Naive thymus-derived CD4-positive, alpha-beta T cell (primary cell): ENCODE results near the gene PTOV1. TPM values are rescaled to one million over a fixed set of nuclear protein-coding genes. Genes with fewer than 3 reads are reported as not detected.
A peak's percentile ranks its signal among the peaks of the same experiment; 100 is the strongest.

ENCODE experiments used
- ATAC-seq: fragments of 150-1000 bp; cut with Tn5 transposase; 2 replicates; pipeline ENCODE4 v1.10.0; 2021; ENCODE audit warnings: mild to moderate bottlenecking, moderate library complexity
- CTCF ChIA-PET: fragments of 350-600 bp; sonication (Branson Sonifier 250); formaldehyde crosslinking; loops from one replicate; lab custom pipeline; 2021; ENCODE audit warnings: antibody characterized with exemption; lab: Charles Lee
- POLR2A ChIA-PET: fragments of 350-600 bp; sonication (Branson Sonifier 250); formaldehyde crosslinking; loops from one replicate; lab custom pipeline; 2021; ENCODE audit warnings: antibody characterized with exemption, inconsistent platforms; lab: Charles Lee
- DNase-seq, 9 donors: peaks; one replicate each; pipeline versions ENCODE4 v3.0.0 to v3.0.0-alpha.2; 2020 to 2022; ENCODE audit warnings: mixed read lengths in 1 of 9
- H3K27ac ChIP-seq: one replicate; pipeline ENCODE4 v1.7.0; 2013; ENCODE audit warnings: mild to moderate bottlenecking, low read depth, low read length, moderate library complexity
- H3K27me3 ChIP-seq, 2 donors: one replicate each; pipeline ENCODE4 v1.7.0; 2013; ENCODE audit warnings: low read length in 2 of 2, mild to moderate bottlenecking in 2 of 2, moderate library complexity in 2 of 2; ENCODE audit not compliant: control insufficient read depth in 2 of 2, insufficient read depth in 2 of 2
- H3K36me3 ChIP-seq, 3 experiments: 1 replicate in 2 of 3; 2 replicates in 1 of 3; pipeline ENCODE4 v1.7.0; 2013; ENCODE audit warnings: low read length in 3 of 3, mild to moderate bottlenecking in 3 of 3, moderate library complexity in 1 of 3; ENCODE audit not compliant: insufficient read depth in 3 of 3, control insufficient read depth in 2 of 3
- H3K4me1 ChIP-seq, 2 donors: one replicate each; pipeline ENCODE4 v1.7.0; 2013; ENCODE audit warnings: low read length in 2 of 2, mild to moderate bottlenecking in 2 of 2, moderate library complexity in 1 of 2; ENCODE audit not compliant: control insufficient read depth in 2 of 2, insufficient read depth in 2 of 2
- H3K4me3 ChIP-seq: 2 replicates; pipeline ENCODE4 v1.7.0; 2013; ENCODE audit warnings: mild to moderate bottlenecking, low read length
- H3K9me3 ChIP-seq, 3 experiments: 1 replicate in 2 of 3; 2 replicates in 1 of 3; pipeline ENCODE4 v1.7.0; 2013; ENCODE audit warnings: low read length in 3 of 3; ENCODE audit not compliant: control insufficient read depth in 2 of 3
- H3K27ac Mint-ChIP-seq, 9 donors: one replicate each; pipeline ENCODE4 v1.8.0; 2020 to 2022; ENCODE audit warnings: mixed read lengths in 9 of 9, mild to moderate bottlenecking in 8 of 9, moderate library complexity in 5 of 9, inconsistent platforms in 2 of 9
- H3K27me3 Mint-ChIP-seq, 5 donors: one replicate each; pipeline ENCODE4 v1.8.0; 2021 to 2022; ENCODE audit warnings: mixed read lengths in 5 of 5, mild to moderate bottlenecking in 1 of 5
- H3K36me3 Mint-ChIP-seq, 5 donors: one replicate each; pipeline ENCODE4 v1.8.0; 2020 to 2022; ENCODE audit warnings: mixed read lengths in 5 of 5, mild to moderate bottlenecking in 3 of 5, inconsistent platforms in 1 of 5
- H3K4me1 Mint-ChIP-seq, 7 donors: one replicate each; pipeline ENCODE4 v1.8.0; 2020 to 2022; ENCODE audit warnings: mixed read lengths in 7 of 7, mild to moderate bottlenecking in 3 of 7, inconsistent platforms in 1 of 7
- H3K4me3 Mint-ChIP-seq, 10 donors: one replicate each; pipeline ENCODE4 v1.8.0; 2020 to 2022; ENCODE audit warnings: mild to moderate bottlenecking in 10 of 10, mixed read lengths in 10 of 10, moderate library complexity in 6 of 10, inconsistent platforms in 2 of 10
- H3K9me3 Mint-ChIP-seq, 11 donors: one replicate each; pipeline ENCODE4 v1.8.0; 2020 to 2022; ENCODE audit warnings: mixed read lengths in 11 of 11, mild to moderate bottlenecking in 4 of 11, inconsistent platforms in 1 of 11, moderate library complexity in 1 of 11
- intact Hi-C, 2 donors: fragments of 100-400 bp; cut with micrococcal nuclease; formaldehyde crosslinking; loops; one replicate each; pipeline ENCODE4 v1.15.1; 2023
- polyA plus RNA-seq, 2 donors: library from polyadenylated mRNA; unstranded; fragments of 300-500 nt; fragmentation: Illumina TruSeq; gene quantifications; one replicate each; pipeline ENCODE4 v1.2.3, GENCODE V29; 2021
- total RNA-seq, 6 experiments: library from RNA in 5 of 6; stranded (reverse) in 5 of 6; gene quantifications; 1 replicate in 5 of 6; 2 replicates in 1 of 6; pipeline ENCODE4 v1.2.3 and lab custom pipeline; 2021 to 2026

Gene PTOV1
- total RNA-seq (100 to 1,000 TPM in 4 of 5 experiments, 10 to 100 TPM in 1; 92.8 to 170 (median 160) TPM), polyA plus RNA-seq (10 to 100 TPM; 49.0 to 68.6 TPM), total RNA-seq (lab: John Stamatoyannopoulos, UW) (113 reads per million, percentile 86 among the genes with 10 or more reads in this experiment)

- H3K4me1 ChIP-seq: peaks cover 7 to 25% of the 10 kb centered on the region in 2 donors
- intact Hi-C loops: loop anchor here (1.0 to 2.0 kb wide), 10 partner anchors 17 to 270 kb away; partner anchors contain the start of genes AKT1S1 (in 2 of the 2), ATF5 (in 2 of the 2), FUZ (in 2 of the 2) and MED25 (in 2 of the 2)
- peaks cover 0 to 20% (median 0%) of the 10 kb centered on the region in 3 experiments for H3K36me3 ChIP-seq
- Mint-ChIP-seq H3K9me3 (peaks cover 0 to 10% (median 3%) of the 10 kb centered on the region in 11 donors), H3K27me3 (peaks cover 0 to 11% (median 0%) of the 10 kb centered on the region in 5 donors), H3K4me3 (peak within 1 kb of the TSS; percentile 91 to 96 (median 92)), H3K27ac (peak within 1 kb of the TSS; percentile 85 to 98 (median 95)), H3K36me3 (peaks cover 0 to 10% (median 4%) of the 10 kb centered on the region in 5 donors), H3K4me1 (peaks cover 22 to 37% (median 33%) of the 10 kb centered on the region in 7 donors)
- peak within 1 kb of the TSS; percentile 89 for H3K4me3 ChIP-seq
- peak within 1 kb of the TSS; percentile 99 for H3K27ac ChIP-seq
- no peaks in the 10 kb centered on the region for H3K9me3 ChIP-seq
- H3K27me3 ChIP-seq: no peaks in the 10 kb centered on the region
- peak; percentile 93 for ATAC-seq
- POLR2A ChIA-PET: interaction anchor here (0.8 to 4.5 kb wide), 22 partner anchors 8 to 1521 kb away, joined by 3 to 39 read pairs (median 4); partner anchors contain the start of genes AKT1S1, BCL2L12, FUZ and GYS1
- CTCF ChIA-PET: interaction anchor here (0.8 kb wide), 1 partner anchor 26 kb away, joined by 3 read pairs; the partner anchor contains the start of gene AKT1S1
- DNase-seq: peak; percentile 78 to 97 (median 88)
Observed at GRCh38 chr19:49850487-49851342, at the start of gene PTOV1. TSS of gene PTOV1 (plus strand) at chr19:49851159.

- H3K27ac Mint-ChIP-seq: no peak overlapping the region
- POLR2A ChIA-PET: no interaction called here
- no peaks in the 10 kb centered on the region for H3K9me3 ChIP-seq
- H3K27me3 ChIP-seq: no peaks in the 10 kb centered on the region
- no peaks in the 10 kb centered on the region for H3K4me1 ChIP-seq
- CTCF ChIA-PET: no interaction called here
- peaks cover 3 to 29% (median 15%) of the 10 kb centered on the region in 5 donors for H3K36me3 Mint-ChIP-seq
- no peaks in the 10 kb centered on the region for H3K27me3 Mint-ChIP-seq
- no peak overlapping the region for H3K4me3 Mint-ChIP-seq
- no peak overlapping the region for H3K27ac ChIP-seq
- H3K4me3 ChIP-seq: no peak overlapping the region
- intact Hi-C loops: no loop called here
- no peaks in the 10 kb centered on the region for H3K9me3 Mint-ChIP-seq
- H3K4me1 Mint-ChIP-seq: peaks cover 0 to 5% (median 0%) of the 10 kb centered on the region in 7 donors
- DNase-seq: no peak
- peaks cover 0 to 73% (median 8%) of the 10 kb centered on the region in 3 experiments for H3K36me3 ChIP-seq
- ATAC-seq: no peak
Observed at GRCh38 chr19:49801401-49801888, 49.5 kb upstream of the PTOV1 start.

DNA sequence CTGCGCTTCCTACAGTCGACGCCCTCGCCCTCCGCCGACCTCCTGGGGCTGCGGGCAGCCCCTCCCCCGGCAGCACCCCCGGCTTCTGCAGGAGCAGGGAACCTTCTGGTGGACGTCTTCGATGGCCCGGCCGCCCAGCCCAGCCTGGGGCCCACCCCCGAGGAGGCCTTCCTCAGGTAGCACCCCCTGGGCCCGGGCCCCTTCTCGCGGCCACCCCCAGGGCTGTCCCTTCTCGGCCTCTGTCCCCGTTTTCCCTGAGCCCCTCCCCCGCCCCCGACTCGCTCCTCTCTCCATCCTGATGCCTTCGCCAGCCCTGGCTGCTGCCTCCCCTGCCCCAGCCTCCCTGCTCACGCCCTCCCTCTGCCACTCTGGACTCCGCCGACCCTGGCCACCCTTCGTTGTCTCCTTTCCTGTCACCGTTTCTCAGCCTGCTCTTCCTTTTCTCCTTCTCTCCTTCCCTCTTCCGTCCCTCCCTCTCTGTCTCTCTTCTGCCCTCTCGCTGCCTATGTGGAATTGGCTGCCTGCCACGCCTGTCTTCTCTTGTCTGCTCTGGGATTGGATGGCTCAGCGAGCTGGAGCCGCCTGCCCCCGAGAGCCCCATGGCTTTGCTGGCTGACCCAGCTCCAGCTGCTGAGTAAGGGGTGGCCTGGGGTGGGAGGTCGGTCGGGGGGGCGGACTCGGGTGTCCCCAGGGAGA is 48.8 kb upstream of the PTOV1 start:
- Histone ChIP-seq H3K4me1 (no peaks in the 10 kb centered on the region), H3K9me3 (no peaks in the 10 kb centered on the region), H3K27ac (no peak overlapping the region), H3K27me3 (no peaks in the 10 kb centered on the region), H3K4me3 (no peak overlapping the region), H3K36me3 (peaks cover 0 to 66% (median 8%) of the 10 kb centered on the region in 3 experiments)
- Mint-ChIP-seq H3K4me3 (no peak overlapping the region), H3K27me3 (no peaks in the 10 kb centered on the region), H3K27ac (peak overlapping the region in 1 of 9 donors; percentile 14), H3K36me3 (peaks cover 0 to 26% (median 12%) of the 10 kb centered on the region in 5 donors), H3K4me1 (peaks cover 0 to 7% (median 0%) of the 10 kb centered on the region in 7 donors), H3K9me3 (no peaks in the 10 kb centered on the region)
- no peak for DNase-seq
- ChIA-PET POLR2A (no interaction called here), CTCF (no interaction called here)
- intact Hi-C loops: no loop called here
- no peak for ATAC-seq

DNA sequence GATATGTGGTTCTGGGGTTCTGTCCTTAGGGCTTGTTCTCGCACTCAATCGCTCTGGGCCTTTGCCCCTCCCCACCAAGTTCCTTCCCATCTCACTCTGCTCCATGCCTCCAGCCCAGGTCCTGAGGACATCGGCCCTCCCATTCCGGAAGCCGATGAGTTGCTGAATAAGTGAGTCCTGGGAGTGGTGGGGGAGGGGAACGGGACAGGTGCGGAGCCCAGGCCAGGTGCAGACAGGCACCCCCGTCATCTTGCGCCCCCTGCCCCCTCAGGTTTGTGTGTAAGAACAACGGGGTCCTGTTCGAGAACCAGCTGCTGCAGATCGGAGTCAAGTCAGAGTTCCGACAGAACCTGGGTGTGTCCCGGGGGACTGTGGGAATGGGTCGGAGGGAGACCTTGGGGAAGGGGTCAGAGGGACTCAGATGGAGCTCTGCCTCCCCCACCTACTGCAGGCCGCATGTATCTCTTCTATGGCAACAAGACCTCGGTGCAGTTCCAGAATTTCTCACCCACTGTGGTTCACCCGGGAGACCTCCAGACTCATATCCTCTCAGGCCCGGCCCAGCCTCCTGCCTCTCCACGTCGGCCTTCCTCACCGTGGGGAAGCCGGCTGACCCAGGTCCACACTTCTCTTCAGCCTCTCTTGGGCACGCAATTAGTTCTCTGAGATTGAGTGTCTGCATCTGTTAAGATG is 48.0 kb upstream of the PTOV1 start:
- Mint-ChIP-seq H3K27ac (peak overlapping the region in 3 of 9 donors; percentile 3 to 18 (median 5)), H3K27me3 (no peaks in the 10 kb centered on the region), H3K4me3 (no peak overlapping the region), H3K9me3 (no peaks in the 10 kb centered on the region), H3K4me1 (peaks cover 0 to 8% (median 3%) of the 10 kb centered on the region in 7 donors), H3K36me3 (peaks cover 0 to 26% (median 12%) of the 10 kb centered on the region in 5 donors)
- POLR2A ChIA-PET: no interaction called here
- Histone ChIP-seq H3K36me3 (peaks cover 0 to 61% (median 8%) of the 10 kb centered on the region in 3 experiments), H3K4me1 (no peaks in the 10 kb centered on the region), H3K4me3 (no peak overlapping the region), H3K27me3 (no peaks in the 10 kb centered on the region), H3K27ac (no peak overlapping the region), H3K9me3 (no peaks in the 10 kb centered on the region)
- ATAC-seq: no peak
- DNase-seq: no peak
- intact Hi-C loops: no loop called here
- CTCF ChIA-PET: no interaction called here

- H3K9me3 ChIP-seq: no peaks in the 10 kb centered on the region
- Mint-ChIP-seq H3K9me3 (no peaks in the 10 kb centered on the region), H3K27ac (peak overlapping the region in 3 of 9 donors; percentile 18 to 53 (median 46)), H3K36me3 (peaks cover 0 to 26% (median 12%) of the 10 kb centered on the region in 5 donors), H3K4me3 (no peak overlapping the region), H3K4me1 (peaks cover 0 to 11% (median 4%) of the 10 kb centered on the region in 7 donors), H3K27me3 (no peaks in the 10 kb centered on the region)
- H3K27me3 ChIP-seq: no peaks in the 10 kb centered on the region
- intact Hi-C loops: no loop called here
- ChIA-PET POLR2A (no interaction called here), CTCF (no interaction called here)
- no peaks in the 10 kb centered on the region for H3K4me1 ChIP-seq
- H3K4me3 ChIP-seq: no peak overlapping the region
- H3K36me3 ChIP-seq: peaks cover 0 to 56% (median 8%) of the 10 kb centered on the region in 3 experiments
- no peak for ATAC-seq
- no peak for DNase-seq
- no peak overlapping the region for H3K27ac ChIP-seq
Observed at GRCh38 chr19:49803529-49803856, 47.5 kb upstream of the PTOV1 start.
